Activated T-cell treated with anti-CD3 and anti-CD28 coated beads, Interleukin-2, amount 50 U/mL, for 48 hours (primary cell): ENCODE data around the gene TLR8.

Experiments used
- DNase-seq, 2 experiments: peaks; one replicate each; pipeline ENCODE4 v3.0.0-alpha.2; 2020

Gene TLR8

DNA sequence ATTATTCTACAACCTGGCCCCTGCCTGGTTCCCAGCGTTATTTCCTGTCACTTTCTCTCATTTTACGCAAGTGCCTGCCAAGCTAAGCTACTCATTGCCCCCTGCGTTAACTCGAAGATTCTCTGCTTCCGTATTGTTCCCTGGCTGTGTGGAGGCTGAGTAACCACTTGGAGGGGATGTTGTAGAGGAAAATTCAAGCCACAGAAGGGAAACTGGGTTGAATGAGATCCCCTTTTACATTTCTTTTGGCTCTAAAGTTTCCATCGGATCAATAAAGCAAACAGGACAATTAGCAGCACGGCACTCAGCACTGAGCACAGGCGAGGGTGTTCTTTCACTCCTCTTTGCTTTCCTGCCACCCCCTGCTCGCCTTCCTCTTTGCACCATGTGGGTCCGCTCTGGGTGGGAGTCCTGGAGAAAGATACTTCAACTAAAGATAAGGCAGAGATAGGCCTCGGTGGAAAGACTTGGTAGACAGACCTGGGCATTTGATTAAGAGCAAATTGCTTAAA is 64.3 kb downstream of the TLR8 start:
- DNase-seq, result no peak

DNA sequence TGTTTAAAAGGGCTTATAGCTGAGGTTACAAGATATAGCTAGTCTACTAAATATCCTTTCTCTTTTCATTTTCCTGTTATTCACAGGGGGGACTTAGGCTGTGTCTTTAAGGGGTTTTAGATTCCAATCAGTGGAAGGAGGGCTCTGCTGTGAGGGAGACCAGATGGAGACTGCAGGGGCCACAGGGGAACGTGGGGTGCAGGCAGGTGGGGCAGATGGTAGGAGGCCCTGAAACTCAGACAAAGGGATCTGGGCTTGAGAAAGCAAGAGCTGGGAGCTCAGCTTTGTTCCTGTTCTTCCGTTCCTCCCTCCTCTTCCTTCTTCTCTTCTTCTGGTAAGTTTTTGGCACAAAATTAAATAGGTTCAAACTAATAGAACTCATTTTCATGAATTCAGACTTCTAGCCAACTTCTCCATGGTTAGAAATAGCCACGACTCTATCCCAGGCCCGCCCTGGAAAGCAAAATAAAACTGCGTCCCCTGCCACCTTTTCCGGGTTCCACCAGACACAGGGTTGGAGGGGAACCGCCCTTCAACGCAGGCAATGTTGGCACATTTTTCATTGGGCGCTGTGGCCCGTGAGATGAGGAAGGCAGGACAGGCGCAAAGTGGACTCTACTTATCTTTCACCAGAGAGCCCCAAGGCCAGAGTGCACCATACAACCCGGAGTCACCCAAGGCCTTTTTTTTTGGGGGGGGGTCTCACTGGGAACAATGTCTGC is 65.0 kb downstream of the TLR8 start:
- DNase-seq, result no peak

DNA sequence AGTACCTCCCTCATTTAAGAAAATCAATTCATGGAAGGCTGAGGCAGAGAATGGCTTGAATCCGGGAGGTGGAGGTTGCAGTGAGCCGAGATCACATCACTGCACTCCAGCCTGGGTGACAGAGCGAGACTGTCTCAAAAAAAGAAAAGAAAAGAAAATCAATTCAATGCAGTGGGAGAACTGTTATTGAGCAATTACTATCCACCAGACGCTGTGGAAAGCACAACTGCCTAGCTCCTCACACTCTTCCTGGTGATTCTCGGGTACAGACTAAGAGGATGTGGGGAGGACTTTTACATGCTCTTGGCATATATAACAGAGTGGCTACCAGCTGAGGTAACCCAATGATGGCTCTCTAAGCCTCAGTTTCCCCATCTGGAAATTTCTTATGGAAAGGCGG is 65.8 kb downstream of the TLR8 start:
- no peak for DNase-seq
